ENCODE results near the gene DPH3. TPM values are rescaled to one million over a fixed set of nuclear protein-coding genes. Genes with fewer than 3 reads are reported as not detected.

Gene DPH3
- total and polyA plus RNA-seq, 7 donors: 23.5 to 108 (median 51.4) TPM

GRCh38 chr3:16211176-16211904 is 53.4 kb downstream of the DPH3 start:
- ATAC-seq (peak in 1 of 4 donors; percentile 26), DNase-seq (no peak)
- 86 to 91% (median 89%) methylated on average over 9 of the region's 9 CpGs for WGBS, 3 donors
- no peaks in the 10 kb centered on the region for H3K27me3 ChIP-seq (ENCODE audit: insufficient read depth in 3 of 3, low read length in 2 of 3)
- no peaks in the 10 kb centered on the region for H3K4me1 ChIP-seq
- no peak for TF ChIP-seq CTCF (IDR thresholded peaks at IDR 0.05)
- H3K27ac ChIP-seq: no peak overlapping the region
- H3K9me3 ChIP-seq: no peaks in the 10 kb centered on the region
- H3K36me3 ChIP-seq (ENCODE audit: insufficient read depth in 1 of 2, low read depth in 1 of 2): peaks cover 0 to 27% of the 10 kb centered on the region in 2 donors
- intact Hi-C loops (cut with DNase I): no loop called here
- H3K4me3 ChIP-seq: no peak overlapping the region

Other genes starting within 250 kb of the DPH3 start
- gene GALNT15, start 90.3 kb downstream of the DPH3 start, total RNA-seq: 10 to 100 TPM in 3 of 4 donors, 1 to 10 TPM in 1; 5.5 to 50.6 (median 24.1) TPM
- gene GALNT15, start 90.3 kb downstream of the DPH3 start, polyA plus RNA-seq: 10 to 100 TPM; 16.2 to 29.6 (median 25.8) TPM
- 10 to 100 TPM in 2 of 4 donors, 1 to 10 TPM in 2; 5.4 to 15.5 (median 9.0) TPM for gene OXNAD1, start 269 bp upstream of the DPH3 start, total RNA-seq
- gene OXNAD1, start 269 bp upstream of the DPH3 start, polyA plus RNA-seq: 10 to 100 TPM in 2 of 3 donors, 1 to 10 TPM in 1; 8.2 to 24.4 (median 11.9) TPM
- gene RFTN1, start 248.8 kb upstream of the DPH3 start, total RNA-seq: 10 to 100 TPM; 11.5 to 21.8 (median 16.8) TPM
- gene RFTN1, start 248.8 kb upstream of the DPH3 start, polyA plus RNA-seq: 10 to 100 TPM in 2 of 3 donors, 1 to 10 TPM in 1; 9.1 to 33.1 (median 14.9) TPM

Measured in psoas muscle (tissue), 8 donors.